GM13977 (cell line): ENCODE data around the gene RPUSD2.
A peak's percentile ranks its signal among the peaks of the same experiment; 100 is the strongest.
"Not testable (repeated sequence)": the region's sequence is repeated elsewhere in the genome, so short reads cannot be mapped to it uniquely, and the experiment has no call there.

Source experiments
- DNase-seq: peaks from one replicate; pipeline ENCODE4 v3.0.0; 2012; ENCODE audit warnings: low spot score
- in situ Hi-C: fragments of 300-500 bp; cut with MboI; formaldehyde crosslinking; loops from one replicate; pipeline ENCODE4 v1.12.0; 2022; ENCODE audit warnings: low sequenced_read_pairs, low pct_unique_long_range_greater_than_20kb, mixed read lengths, inconsistent platforms; ENCODE audit not compliant: unreplicated experiment
- TF ChIP-seq, protein P1 (sequence below): IDR thresholded peaks from 2 replicates; pipeline ENCODE4 v1.5.1; 2012; ENCODE audit warnings: mild to moderate bottlenecking, control low read depth; ENCODE audit not compliant: insufficient read depth; ENCODE audit errors: extremely low read depth, missing control alignments

RPUSD2 gene

GRCh38 chr15:40563426-40563825 lies 5.7 kb upstream of the RPUSD2 start:
- no peak for DNase-seq
- TF ChIP-seq, protein P1, sequence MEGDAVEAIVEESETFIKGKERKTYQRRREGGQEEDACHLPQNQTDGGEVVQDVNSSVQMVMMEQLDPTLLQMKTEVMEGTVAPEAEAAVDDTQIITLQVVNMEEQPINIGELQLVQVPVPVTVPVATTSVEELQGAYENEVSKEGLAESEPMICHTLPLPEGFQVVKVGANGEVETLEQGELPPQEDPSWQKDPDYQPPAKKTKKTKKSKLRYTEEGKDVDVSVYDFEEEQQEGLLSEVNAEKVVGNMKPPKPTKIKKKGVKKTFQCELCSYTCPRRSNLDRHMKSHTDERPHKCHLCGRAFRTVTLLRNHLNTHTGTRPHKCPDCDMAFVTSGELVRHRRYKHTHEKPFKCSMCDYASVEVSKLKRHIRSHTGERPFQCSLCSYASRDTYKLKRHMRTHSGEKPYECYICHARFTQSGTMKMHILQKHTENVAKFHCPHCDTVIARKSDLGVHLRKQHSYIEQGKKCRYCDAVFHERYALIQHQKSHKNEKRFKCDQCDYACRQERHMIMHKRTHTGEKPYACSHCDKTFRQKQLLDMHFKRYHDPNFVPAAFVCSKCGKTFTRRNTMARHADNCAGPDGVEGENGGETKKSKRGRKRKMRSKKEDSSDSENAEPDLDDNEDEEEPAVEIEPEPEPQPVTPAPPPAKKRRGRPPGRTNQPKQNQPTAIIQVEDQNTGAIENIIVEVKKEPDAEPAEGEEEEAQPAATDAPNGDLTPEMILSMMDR, result no peak
- in situ Hi-C loops, result no loop called here

DNA sequence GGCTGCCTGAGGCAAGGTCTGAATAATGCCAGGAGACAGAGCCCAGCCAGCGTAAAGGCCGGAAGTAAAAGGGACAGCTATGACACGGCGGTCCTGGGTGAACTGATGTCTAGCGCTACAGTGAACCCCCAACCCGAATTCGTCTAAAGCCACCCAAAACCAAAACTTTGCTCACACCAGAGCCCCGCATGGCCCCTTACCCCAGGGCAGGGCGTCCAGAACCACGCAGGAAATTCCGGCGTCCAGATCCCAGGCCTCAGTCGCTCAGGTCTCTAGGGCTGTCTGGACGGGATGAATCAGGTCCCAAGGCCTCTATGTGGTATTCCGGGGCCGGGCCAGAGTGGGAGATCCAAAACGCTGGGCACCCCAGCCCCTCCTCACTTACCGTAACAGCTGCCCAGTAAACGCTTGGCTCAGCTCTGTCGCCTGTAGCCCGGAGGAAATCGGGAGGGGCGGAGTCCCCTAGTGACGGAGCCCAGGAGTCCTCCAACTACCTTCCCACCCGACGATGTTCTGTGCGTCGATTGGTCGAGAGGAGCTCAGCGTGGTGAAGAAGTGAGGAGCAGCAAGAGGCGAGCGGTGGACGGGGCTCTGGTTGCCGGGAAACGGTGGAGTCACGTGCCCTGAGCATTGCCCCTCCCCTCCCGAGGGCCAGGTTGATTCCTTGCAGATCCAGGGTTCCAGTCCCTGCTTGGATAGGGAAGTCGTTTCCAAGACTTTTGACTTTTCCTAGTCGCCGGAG lies 4.3 kb upstream of the RPUSD2 start, which contains the start of gene CCDC32:
CCDC32 (minus strand) TSS at position 452 of the 742 bp plus-strand sequence. CDS start 2,027 bp downstream, outside the sequence.
- DNase-seq, result peak; percentile 97
- TF ChIP-seq, protein P1, result no peak
- in situ Hi-C loops, result no loop called here

DNA sequence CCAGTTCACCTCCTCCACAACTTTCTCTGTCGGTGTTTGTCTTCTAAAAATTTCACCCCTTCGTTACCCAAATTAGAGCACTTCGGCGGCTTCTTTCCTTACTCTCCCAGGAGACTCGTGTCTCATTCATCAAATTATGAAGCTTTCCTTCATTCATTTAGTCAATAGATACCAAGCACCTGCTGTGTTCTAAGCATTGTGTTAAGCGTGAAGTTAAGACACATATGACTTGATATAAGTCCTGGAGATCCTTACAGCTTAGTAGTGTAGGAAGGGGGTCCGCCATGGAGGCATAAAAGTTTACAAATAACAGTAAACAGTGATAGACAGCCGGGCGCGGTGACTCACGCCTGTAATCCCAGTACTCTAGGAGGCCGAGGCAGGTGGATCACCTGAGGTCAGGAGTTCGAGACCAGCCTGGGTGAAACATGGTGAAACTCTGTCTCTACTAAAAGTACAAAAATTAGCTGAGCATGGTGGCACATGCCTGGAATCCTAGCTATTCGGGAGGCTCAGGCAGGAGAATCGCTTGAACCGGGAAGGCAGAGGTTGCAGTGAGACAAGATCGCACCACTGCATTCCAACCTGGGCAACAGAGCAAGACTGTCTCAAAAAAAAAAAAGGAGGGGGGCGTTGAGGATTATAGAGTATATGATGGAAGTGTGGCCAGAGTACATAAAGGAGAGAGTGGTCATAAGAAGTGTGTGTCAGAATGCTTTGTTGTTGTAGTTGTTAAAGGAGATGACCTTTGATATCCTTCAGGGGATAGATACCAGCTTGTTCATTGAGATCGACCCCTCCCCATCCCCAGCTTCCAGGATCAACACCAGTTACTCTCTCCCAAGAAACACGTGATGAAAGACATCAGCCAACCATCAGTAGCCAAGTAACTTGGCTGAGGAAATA lies 3.5 kb upstream of the RPUSD2 start:
- TF ChIP-seq, protein P1, result no peak
- in situ Hi-C loops, result no loop called here
- no peak for DNase-seq

GRCh38 chr15:40567111-40567510 lies 2.0 kb upstream of the RPUSD2 start:
- TF ChIP-seq, protein P1, result peak; percentile 49
- DNase-seq, result no peak
- in situ Hi-C loops, result no loop called here

- TF ChIP-seq, protein P1, result no peak
- in situ Hi-C loops, result no loop called here
- DNase-seq, result no peak
Observed at GRCh38 chr15:40575113-40575512, 6.0 kb downstream of the RPUSD2 start.

DNA sequence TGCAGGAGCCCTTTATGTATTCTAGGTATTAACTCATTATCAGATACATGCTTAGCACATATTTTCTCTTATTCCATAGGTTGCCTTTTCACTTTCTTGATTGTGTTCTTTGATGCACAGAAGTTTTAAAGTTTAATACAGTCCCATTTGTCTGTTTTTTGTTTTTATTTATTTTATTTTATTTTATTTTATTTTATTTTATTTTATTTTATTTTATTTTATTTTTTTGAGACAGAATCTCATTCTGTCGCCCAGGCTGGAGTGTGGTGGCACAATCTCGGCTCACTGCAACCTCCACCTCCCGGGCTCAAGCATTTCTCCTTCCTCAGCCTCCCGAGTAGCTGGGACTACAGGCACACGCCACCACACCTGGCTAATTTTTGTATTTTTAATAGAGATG lies 7.8 kb downstream of the RPUSD2 start:
- in situ Hi-C loops, DNase-seq: not testable (repeated sequence)

GRCh38 chr15:40578892-40579291 lies 9.8 kb downstream of the RPUSD2 start:
- TF ChIP-seq, protein P1, result no peak
- in situ Hi-C loops, result no loop called here
- no peak for DNase-seq

- in situ Hi-C loops, DNase-seq: not testable (repeated sequence)
Observed at GRCh38 chr15:40581796-40582195, 12.7 kb downstream of the RPUSD2 start.
